Measurements from ENCODE around the gene MDM1. TPM values are rescaled to one million over a fixed set of nuclear protein-coding genes. Genes with fewer than 3 reads are reported as not detected.

MDM1 gene
- polyA plus RNA-seq, 1 experiment = 8.5 TPM

GRCh38 chr12:68286396-68286795 is 45.8 kb downstream of the MDM1 start:
- DNase-seq (ENCODE audit: low read depth) = no peak
- no peaks in the 10 kb centered on the region for H3K36me3 ChIP-seq (ENCODE audit: control insufficient read depth, insufficient read depth, low read length)
- H3K27me3 ChIP-seq (ENCODE audit: control insufficient read depth, insufficient read depth, low read length) = no peaks in the 10 kb centered on the region; the same call in 1 of the 2 replicates
- ChIA-PET POLR2A (no interaction called here), CTCF (interaction anchor here (1.0 to 1.1 kb wide), 2 partner anchors 10 to 50 kb away, joined by 3 read pairs; no protein-coding TSS in a partner anchor)
- no peak overlapping the region for H3K4me3 ChIP-seq (ENCODE audit: low read depth, low read length)
- TF ChIP-seq CTCF (IDR thresholded peaks at IDR 0.05; ENCODE audit: insufficient read depth, low read depth, low read length) = no peak

- Histone ChIP-seq H3K36me3 (ENCODE audit: control insufficient read depth, insufficient read depth, low read length) (no peaks in the 10 kb centered on the region), H3K4me3 (ENCODE audit: low read depth, low read length) (no peak overlapping the region), H3K27me3 (ENCODE audit: control insufficient read depth, insufficient read depth, low read length) (no peaks in the 10 kb centered on the region; the same call in 1 of the 2 replicates)
- no peak for DNase-seq (ENCODE audit: low read depth)
- ChIA-PET CTCF (interaction anchor here (1.1 kb wide), 1 partner anchor 49 kb away, joined by 3 read pairs; no protein-coding TSS in a partner anchor), POLR2A (no interaction called here)
- TF ChIP-seq CTCF (IDR thresholded peaks at IDR 0.05; ENCODE audit: insufficient read depth, low read depth, low read length) = no peak
Measured at GRCh38 chr12:68285541-68285940, 46.6 kb downstream of the MDM1 start.

GRCh38 chr12:68281322-68282077 is 50.7 kb downstream of the MDM1 start:
- no peaks in the 10 kb centered on the region for H3K36me3 ChIP-seq (ENCODE audit: control insufficient read depth, insufficient read depth, low read length)
- TF ChIP-seq CTCF (IDR thresholded peaks at IDR 0.05; ENCODE audit: insufficient read depth, low read depth, low read length) = no peak

GRCh38 chr12:68280240-68280639 is 51.9 kb downstream of the MDM1 start:
- Histone ChIP-seq H3K4me3 (ENCODE audit: low read depth, low read length) (no peak overlapping the region), H3K36me3 (ENCODE audit: control insufficient read depth, insufficient read depth, low read length) (no peaks in the 10 kb centered on the region), H3K27me3 (ENCODE audit: control insufficient read depth, insufficient read depth, low read length) (peaks cover 2% of the 10 kb centered on the region; the same call in 1 of the 2 replicates)
- no peak for TF ChIP-seq CTCF (IDR thresholded peaks at IDR 0.05; ENCODE audit: insufficient read depth, low read depth, low read length)
- CTCF ChIA-PET = interaction anchor here (0.6 to 0.8 kb wide), 2 partner anchors 11 to 27 kb away, joined by 3 read pairs; partner anchors contain the start of gene IL22
- POLR2A ChIA-PET = no interaction called here
- DNase-seq (ENCODE audit: low read depth) = no peak

More at GRCh38 chr12:68281322-68282077, 50.7 kb downstream of the MDM1 start:
- ChIA-PET CTCF (no interaction called here), POLR2A (interaction anchor here (0.6 kb wide), 1 partner anchor 9 kb away, joined by 3 read pairs; no protein-coding TSS in a partner anchor)
- DNase-seq (ENCODE audit: low read depth) = no peak
- Histone ChIP-seq H3K4me3 (ENCODE audit: low read depth, low read length) (no peak overlapping the region), H3K27me3 (ENCODE audit: control insufficient read depth, insufficient read depth, low read length) (peaks cover 2% of the 10 kb centered on the region; the same call in 1 of the 2 replicates)

GRCh38 chr12:68279227-68280054 is 52.7 kb downstream of the MDM1 start:
- Histone ChIP-seq H3K4me3 (ENCODE audit: low read depth, low read length) (no peak overlapping the region), H3K27me3 (ENCODE audit: control insufficient read depth, insufficient read depth, low read length) (peaks cover 2% of the 10 kb centered on the region; the same call in 1 of the 2 replicates), H3K36me3 (ENCODE audit: control insufficient read depth, insufficient read depth, low read length) (no peaks in the 10 kb centered on the region)
- ChIA-PET CTCF (interaction anchor here (0.8 kb wide), 1 partner anchor 12 kb away, joined by 3 read pairs; no protein-coding TSS in a partner anchor), POLR2A (no interaction called here)
- TF ChIP-seq CTCF (IDR thresholded peaks at IDR 0.05; ENCODE audit: insufficient read depth, low read depth, low read length) = no peak
- DNase-seq (ENCODE audit: low read depth) = no peak
